Posterior vena cava (tissue), 2 donors: ENCODE results near the gene STAT5A. TPM values are rescaled to one million over a fixed set of nuclear protein-coding genes. Genes with fewer than 3 reads are reported as not detected.
"Not testable (repeated sequence)": the region's sequence is repeated elsewhere in the genome, so short reads cannot be mapped to it uniquely, and the experiment has no call there.

Source experiments
- DNase-seq: peaks from one replicate; pipeline ENCODE4 v3.0.0-alpha.2; 2020; ENCODE audit warnings: low spot score
- intact Hi-C, 2 donors: fragments of 100-400 bp; cut with DNase I; formaldehyde crosslinking; loops; one replicate each; pipeline versions ENCODE4 v1.14.1 to v1.14.2; 2022 to 2023
- total RNA-seq, 2 donors: library from RNA; stranded (reverse); fragmentation: NEBNext Ultra II Directional; extraction: Animal tissue kit (Norgen Biotek cat#: 25700); gene quantifications; one replicate each; pipeline ENCODE4 v1.2.1, GENCODE V29; 2021
- donor health status: DM: yes; HTN: yes; CAD: no.
- donor health status: DM: yes; HTN: yes; CAD: no.

The STAT5A gene
- total RNA-seq, 2 donors from 2014 or later = 30.7 to 37.6 TPM

GRCh38 chr17:42282478-42283080, 5.7 kb upstream of the STAT5A start:
- DNase-seq = peak; percentile 29
- intact Hi-C loops = no loop called here

GRCh38 chr17:42283241-42284023, 4.9 kb upstream of the STAT5A start:
- peak; percentile 52 for DNase-seq
- intact Hi-C loops = no loop called here

DNA sequence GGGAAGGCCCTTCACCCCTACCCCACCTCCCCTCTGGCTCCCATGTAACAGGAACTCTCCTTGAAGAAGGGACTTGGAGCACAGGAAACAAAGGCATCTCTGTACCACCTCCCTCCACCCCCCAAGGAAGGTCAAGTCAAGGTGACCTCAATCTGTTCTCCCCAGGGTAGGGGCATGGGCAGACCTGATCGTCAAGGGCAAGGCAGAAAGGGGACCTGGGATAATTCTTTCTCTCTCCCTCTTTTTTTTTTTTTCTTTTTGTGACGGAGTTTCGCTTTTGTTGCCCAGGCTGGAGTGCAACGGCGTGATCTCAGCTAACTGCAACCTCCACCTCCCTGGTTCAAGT, 4.3 kb upstream of the STAT5A start:
- peak; percentile 15 for DNase-seq
- intact Hi-C loops = no loop called here

- DNase-seq = peak; percentile 45
- intact Hi-C loops = no loop called here
Measured at GRCh38 chr17:42284566-42284965, 3.7 kb upstream of the STAT5A start.

- intact Hi-C loops = no loop called here
- DNase-seq = peak; percentile 35
Measured at GRCh38 chr17:42285346-42286050, 2.8 kb upstream of the STAT5A start.

DNA sequence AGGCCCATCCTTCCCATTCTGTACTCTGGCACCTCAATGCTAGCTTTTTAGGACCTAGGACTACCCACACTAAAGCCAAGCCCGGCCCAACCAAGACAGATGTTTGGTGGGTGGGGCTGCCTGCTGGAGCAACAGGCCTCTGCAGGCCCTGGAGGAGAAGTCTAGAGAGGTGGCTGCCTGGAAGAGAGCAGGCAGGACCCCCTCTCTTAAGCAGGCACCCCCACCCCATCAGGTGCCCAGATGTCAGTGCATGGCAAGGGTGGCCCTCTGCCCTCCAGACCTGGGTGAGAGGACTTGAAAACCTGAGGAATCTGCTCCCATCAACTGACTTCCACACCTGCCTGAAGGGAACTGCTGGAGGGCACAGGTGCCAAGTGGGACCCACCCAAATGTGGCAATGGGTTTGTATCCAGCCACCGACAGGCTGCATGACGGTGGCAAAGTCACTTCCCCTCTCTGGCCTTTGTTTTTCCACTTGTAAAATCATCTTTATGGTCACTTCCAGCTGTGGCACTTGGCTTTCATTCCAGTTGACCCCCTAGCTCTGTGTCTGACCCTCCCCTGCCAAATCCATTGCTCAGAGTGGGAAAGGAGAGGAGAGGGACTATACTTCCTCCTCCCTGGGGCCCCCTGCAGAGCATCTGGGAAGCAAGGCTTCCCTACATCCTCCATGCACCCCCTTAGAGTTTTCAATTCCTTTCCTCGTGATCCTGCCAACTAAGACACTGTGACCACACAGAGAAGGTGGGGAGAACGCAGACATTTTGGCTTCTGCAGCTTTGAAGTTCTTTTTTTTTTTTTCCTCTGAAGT, 1.7 kb upstream of the STAT5A start:
- intact Hi-C loops = no loop called here
- DNase-seq = peak; percentile 88

DNA sequence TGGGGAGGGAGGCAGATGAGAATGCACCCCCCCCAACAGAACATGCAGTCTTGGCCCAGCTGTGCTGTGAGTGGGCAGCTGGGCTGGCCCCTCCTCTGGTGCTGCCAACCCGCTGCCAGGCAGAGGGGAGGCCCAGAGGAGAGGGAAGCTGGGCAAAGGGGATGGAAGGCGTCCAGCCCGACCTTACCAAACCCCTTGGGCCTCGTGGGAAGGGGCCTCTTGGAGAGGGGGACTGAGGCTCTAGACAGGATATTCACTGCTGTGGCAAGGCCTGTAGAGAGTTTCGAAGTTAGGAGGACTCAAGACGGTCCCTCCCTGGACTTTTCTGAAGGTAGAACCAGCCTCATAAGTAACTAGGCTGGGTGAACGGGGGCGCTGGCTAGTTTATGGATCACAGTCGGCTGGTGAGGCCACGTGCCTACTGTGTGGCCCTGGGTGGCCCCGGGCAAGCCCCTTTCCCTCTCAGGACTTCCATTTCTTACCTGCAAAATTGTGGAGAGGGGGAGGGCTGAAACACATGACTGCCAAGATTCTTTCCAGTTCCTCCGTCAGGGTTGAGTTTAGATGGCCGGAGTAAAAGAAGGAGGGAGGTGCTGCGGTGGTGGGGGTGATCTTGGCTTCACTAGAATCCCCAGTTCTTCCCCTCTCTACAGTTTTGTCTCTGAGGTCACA, 857 bp upstream of the STAT5A start:
- intact Hi-C loops = no loop called here
- peak; percentile 85 for DNase-seq

GRCh38 chr17:42288803-42289610, 709 bp downstream of the STAT5A start:
- intact Hi-C loops = no loop called here
- peak; percentile 85 for DNase-seq

DNA sequence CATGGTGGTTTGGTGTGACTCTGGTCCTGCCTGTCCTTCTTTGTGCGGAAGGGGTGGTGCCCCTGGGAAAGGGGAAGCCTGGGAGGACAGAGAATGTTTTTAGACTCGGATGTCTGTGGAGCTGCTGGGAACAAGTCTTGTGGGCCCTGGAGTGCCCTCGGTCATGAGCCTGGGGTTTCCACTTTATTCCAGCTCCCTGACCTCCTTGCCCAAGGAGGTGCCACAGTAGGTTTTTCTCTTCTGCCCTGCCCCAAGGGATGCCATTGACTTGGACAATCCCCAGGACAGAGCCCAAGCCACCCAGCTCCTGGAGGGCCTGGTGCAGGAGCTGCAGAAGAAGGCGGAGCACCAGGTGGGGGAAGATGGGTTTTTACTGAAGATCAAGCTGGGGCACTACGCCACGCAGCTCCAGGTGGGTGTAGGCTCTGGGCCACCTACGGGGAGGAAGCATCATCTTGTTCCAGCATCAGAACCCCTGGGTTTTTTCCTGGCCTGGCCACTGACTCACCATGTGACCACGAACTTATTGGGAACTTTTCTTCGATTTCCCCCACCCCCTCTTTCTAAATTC, 1.4 kb downstream of the STAT5A start:
- peak; percentile 71 for DNase-seq
- intact Hi-C loops = no loop called here

DNA sequence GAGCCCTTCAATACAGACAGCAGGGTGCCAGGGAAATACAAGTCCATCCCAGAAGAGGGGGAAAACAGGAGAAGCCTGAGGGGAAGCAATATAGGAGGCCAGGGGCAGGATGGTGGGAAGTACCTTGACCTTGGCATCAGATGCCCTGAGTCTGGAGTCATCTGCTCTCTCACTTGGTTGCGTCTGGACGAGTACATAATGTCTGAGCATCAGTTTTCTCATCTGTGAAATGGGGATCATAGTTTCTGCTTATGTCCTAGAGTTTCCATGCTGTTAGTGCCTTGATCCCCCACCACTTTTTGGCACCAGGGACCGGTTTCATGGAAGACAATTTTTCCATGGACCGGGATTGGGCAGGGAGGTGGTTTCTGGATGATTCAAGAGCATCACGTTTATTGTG, 2.3 kb downstream of the STAT5A start:
- intact Hi-C loops = no loop called here
- DNase-seq = peak; percentile 17

GRCh38 chr17:42291129-42291528, 2.8 kb downstream of the STAT5A start:
- intact Hi-C loops = no loop called here
- DNase-seq = peak; percentile 23

GRCh38 chr17:42294469-42295398, 6.4 kb downstream of the STAT5A start:
- peak; percentile 28 for DNase-seq
- intact Hi-C loops = no loop called here

- peak; percentile 0 for DNase-seq
- intact Hi-C loops = no loop called here
Measured at GRCh38 chr17:42296012-42296411, 7.7 kb downstream of the STAT5A start.

GRCh38 chr17:42297775-42298174, 9.5 kb downstream of the STAT5A start:
- intact Hi-C loops, DNase-seq: not testable (repeated sequence)

DNA sequence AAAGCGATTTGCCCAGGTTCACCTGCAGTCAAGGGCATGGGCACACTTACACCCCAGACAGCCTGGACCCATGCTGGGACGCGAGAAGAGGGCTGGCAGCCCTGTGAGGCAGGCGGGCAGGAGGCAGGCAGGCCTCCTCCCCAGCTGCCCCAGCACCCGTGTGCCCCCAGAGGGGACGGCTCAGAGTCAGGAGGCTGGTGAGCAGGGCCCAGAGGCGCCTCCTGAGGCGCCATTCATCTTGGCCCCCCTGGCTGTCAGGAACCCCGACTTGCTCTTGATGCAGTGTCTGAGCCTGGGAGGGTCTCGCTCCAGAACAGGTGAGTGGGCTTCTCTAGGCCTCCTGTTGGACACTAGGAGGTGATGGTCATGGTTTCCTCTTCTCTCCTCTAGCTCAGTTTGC, 11.1 kb downstream of the STAT5A start:
- DNase-seq, intact Hi-C loops: not testable (repeated sequence)

DNA sequence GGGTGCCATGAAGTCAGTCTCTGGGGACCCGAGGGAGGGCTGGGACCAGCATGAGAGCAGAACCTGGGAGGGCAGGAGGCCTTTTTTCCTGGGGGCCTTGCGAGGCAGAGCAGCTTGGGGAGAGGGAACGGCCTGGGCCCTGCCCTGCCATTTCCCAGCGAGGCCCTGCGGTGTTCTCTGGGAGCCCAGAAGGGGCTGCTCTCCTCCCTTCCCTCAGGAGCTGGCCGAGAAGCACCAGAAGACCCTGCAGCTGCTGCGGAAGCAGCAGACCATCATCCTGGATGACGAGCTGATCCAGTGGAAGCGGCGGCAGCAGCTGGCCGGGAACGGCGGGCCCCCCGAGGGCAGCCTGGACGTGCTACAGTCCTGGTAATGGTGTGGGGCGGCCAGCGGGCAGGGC, 11.6 kb downstream of the STAT5A start:
- intact Hi-C loops, DNase-seq: not testable (repeated sequence)

- no peak for DNase-seq
- intact Hi-C loops = no loop called here
Measured at GRCh38 chr17:42301022-42301421, 12.7 kb downstream of the STAT5A start.
